ENCODE data around the gene CEP170. TPM values are rescaled to one million over a fixed set of nuclear protein-coding genes. Genes with fewer than 3 reads are reported as not detected.
"Not testable (repeated sequence)": the region's sequence is repeated elsewhere in the genome, so short reads cannot be mapped to it uniquely, and the experiment has no call there.

Gene CEP170
- total RNA-seq, 2 experiments from 2014 or later, result 35.2 to 35.6 TPM

GRCh38 chr1:243246916-243247315 lies 8.2 kb downstream of the CEP170 start:
- CTCF ChIA-PET, result no interaction called here

GRCh38 chr1:243244432-243244841 lies 10.6 kb downstream of the CEP170 start:
- CTCF ChIA-PET, result no interaction called here
- POLR2A ChIA-PET, result no interaction called here

More at GRCh38 chr1:243246916-243247315, 8.2 kb downstream of the CEP170 start:
- POLR2A ChIA-PET, result no interaction called here

GRCh38 chr1:243236604-243237252 lies 18.4 kb downstream of the CEP170 start:
- POLR2A ChIA-PET, result no interaction called here
- CTCF ChIA-PET, result no interaction called here

GRCh38 chr1:243234978-243235647 lies 20.0 kb downstream of the CEP170 start:
- CTCF ChIA-PET, result no interaction called here
- POLR2A ChIA-PET, result no interaction called here

GRCh38 chr1:243233908-243234307 lies 21.2 kb downstream of the CEP170 start:
- ChIA-PET POLR2A (no interaction called here), CTCF (no interaction called here)

GRCh38 chr1:243230914-243231313 lies 24.2 kb downstream of the CEP170 start:
- CTCF ChIA-PET, result no interaction called here
- POLR2A ChIA-PET, result no interaction called here

GRCh38 chr1:243229526-243229925 lies 25.6 kb downstream of the CEP170 start:
- ChIA-PET CTCF (no interaction called here), POLR2A (no interaction called here)

- POLR2A ChIA-PET, result no interaction called here
- CTCF ChIA-PET, result no interaction called here
Observed at GRCh38 chr1:243227622-243228021, 27.5 kb downstream of the CEP170 start.

- ChIA-PET CTCF (no interaction called here), POLR2A (no interaction called here)
Observed at GRCh38 chr1:243218059-243218458, 37.0 kb downstream of the CEP170 start.

- POLR2A ChIA-PET, result no interaction called here
- CTCF ChIA-PET, result no interaction called here
Observed at GRCh38 chr1:243217349-243217748, 37.7 kb downstream of the CEP170 start.

- CTCF ChIA-PET, result no interaction called here
- POLR2A ChIA-PET, result no interaction called here
Observed at GRCh38 chr1:243216741-243217140, 38.3 kb downstream of the CEP170 start.

- CTCF ChIA-PET, POLR2A ChIA-PET: not testable (repeated sequence)
Observed at GRCh38 chr1:243215276-243215875, 39.7 kb downstream of the CEP170 start.

- POLR2A ChIA-PET, result no interaction called here
- CTCF ChIA-PET, result no interaction called here
Observed at GRCh38 chr1:243213045-243213787, 41.9 kb downstream of the CEP170 start.

- CTCF ChIA-PET, POLR2A ChIA-PET: not testable (repeated sequence)
Observed at GRCh38 chr1:243211984-243212383, 43.1 kb downstream of the CEP170 start.

- CTCF ChIA-PET, POLR2A ChIA-PET: not testable (repeated sequence)
Observed at GRCh38 chr1:243205026-243205501, 50.0 kb downstream of the CEP170 start.

- CTCF ChIA-PET, POLR2A ChIA-PET: not testable (repeated sequence)
Observed at GRCh38 chr1:243204336-243204735, 50.7 kb downstream of the CEP170 start.

GRCh38 chr1:243203196-243203595 lies 51.9 kb downstream of the CEP170 start:
- POLR2A ChIA-PET, CTCF ChIA-PET: not testable (repeated sequence)

- CTCF ChIA-PET, POLR2A ChIA-PET: not testable (repeated sequence)
Observed at GRCh38 chr1:243201316-243201715, 53.8 kb downstream of the CEP170 start.

- CTCF ChIA-PET, POLR2A ChIA-PET: not testable (repeated sequence)
Observed at GRCh38 chr1:243197524-243197923, 57.6 kb downstream of the CEP170 start.

GRCh38 chr1:243193330-243193729 lies 61.8 kb downstream of the CEP170 start:
- CTCF ChIA-PET, result not testable (repeated sequence)

More at GRCh38 chr1:243193330-243193729, 61.8 kb downstream of the CEP170 start:
- POLR2A ChIA-PET, result not testable (repeated sequence)

All from activated CD8-positive, alpha-beta memory T cell treated with anti-CD3 and anti-CD28 coated beads for 36 hours (primary cell).